ENCODE measurements around the gene FLYWCH1.

Gene FLYWCH1

GRCh38 chr16:2977440-2977839 lies 65.7 kb downstream of the FLYWCH1 start:
- no peak for TF ChIP-seq CTCF (IDR thresholded peaks at IDR 0.05)
- H3K27ac Mint-ChIP-seq: no peak overlapping the region

GRCh38 chr16:2979669-2980226 lies 68.0 kb downstream of the FLYWCH1 start:
- no peak overlapping the region for H3K27ac Mint-ChIP-seq
- H3K27me3 Mint-ChIP-seq (ENCODE audit: low read depth, poor library complexity): peaks cover 16% of the 10 kb centered on the region
- DNase-seq: peak; percentile 60
- no peaks in the 10 kb centered on the region for H3K36me3 Mint-ChIP-seq (ENCODE audit: low read depth)
- no peaks in the 10 kb centered on the region for H3K9me3 Mint-ChIP-seq
- H3K4me3 Mint-ChIP-seq: peak overlapping the region; percentile 83
- peaks cover 24% of the 10 kb centered on the region for H3K4me1 Mint-ChIP-seq
- no peak for TF ChIP-seq CTCF (IDR thresholded peaks at IDR 0.05)

More at GRCh38 chr16:2977440-2977839, 65.7 kb downstream of the FLYWCH1 start:
- Mint-ChIP-seq H3K4me1 (peaks cover 22% of the 10 kb centered on the region), H3K9me3 (no peaks in the 10 kb centered on the region), H3K4me3 (no peak overlapping the region), H3K27me3 (ENCODE audit: low read depth, poor library complexity) (peaks cover 5% of the 10 kb centered on the region), H3K36me3 (ENCODE audit: low read depth) (no peaks in the 10 kb centered on the region)
- no peak for DNase-seq

- peaks cover 16% of the 10 kb centered on the region for H3K27me3 Mint-ChIP-seq (ENCODE audit: low read depth, poor library complexity)
- peak within 1 kb of the TSS; percentile 93 for H3K27ac Mint-ChIP-seq
- peak; percentile 97 for DNase-seq
- H3K36me3 Mint-ChIP-seq (ENCODE audit: low read depth): no peaks in the 10 kb centered on the region
- H3K4me3 Mint-ChIP-seq: peak within 1 kb of the TSS; percentile 83
- no peak for TF ChIP-seq CTCF (IDR thresholded peaks at IDR 0.05)
- peaks cover 24% of the 10 kb centered on the region for H3K4me1 Mint-ChIP-seq
- no peaks in the 10 kb centered on the region for H3K9me3 Mint-ChIP-seq
Measured at GRCh38 chr16:2980227-2981176, 68.8 kb downstream of the FLYWCH1 start, which contains the start of gene PKMYT1. TSS of gene PKMYT1 (minus strand) at chr16:2980446. CDS start at chr16:2979657, 789 bp downstream.

- H3K27me3 Mint-ChIP-seq (ENCODE audit: low read depth, poor library complexity): peaks cover 16% of the 10 kb centered on the region
- peak overlapping the region; percentile 93 for H3K27ac Mint-ChIP-seq
- no peak for DNase-seq
- H3K36me3 Mint-ChIP-seq (ENCODE audit: low read depth): no peaks in the 10 kb centered on the region
- H3K4me1 Mint-ChIP-seq: peaks cover 24% of the 10 kb centered on the region
- TF ChIP-seq CTCF (IDR thresholded peaks at IDR 0.05): no peak
- H3K9me3 Mint-ChIP-seq: no peaks in the 10 kb centered on the region
- peak overlapping the region; percentile 75 for H3K4me3 Mint-ChIP-seq
Measured at GRCh38 chr16:2981177-2981898, 69.6 kb downstream of the FLYWCH1 start.

GRCh38 chr16:2981899-2982250 lies 70.1 kb downstream of the FLYWCH1 start:
- Mint-ChIP-seq H3K27ac (peak overlapping the region; percentile 93), H3K4me3 (peak overlapping the region; percentile 75), H3K36me3 (ENCODE audit: low read depth) (no peaks in the 10 kb centered on the region), H3K4me1 (peaks cover 24% of the 10 kb centered on the region), H3K9me3 (no peaks in the 10 kb centered on the region), H3K27me3 (ENCODE audit: low read depth, poor library complexity) (peaks cover 16% of the 10 kb centered on the region)
- TF ChIP-seq CTCF (IDR thresholded peaks at IDR 0.05): no peak
- no peak for DNase-seq

Data from nephron progenitor cell (in vitro differentiated cells).